HepG2 (cell line): ENCODE data around the gene BBS1. TPM values are rescaled to one million over a fixed set of nuclear protein-coding genes. Genes with fewer than 3 reads are reported as not detected.

ENCODE experiments used
- BORCS8-MEF2B ChIP-seq: sonication (generic); formaldehyde crosslinking; IDR thresholded peaks from 2 replicates; pipeline ENCODE4 v1.8.0; 2022; ENCODE audit warnings: mild to moderate bottlenecking, missing genetic modification reagents
- EHMT2 ChIP-seq: fragments of 200-600 bp; sonication (generic); IDR thresholded peaks from 2 replicates; pipeline ENCODE4 v1.7.0; 2017; ENCODE audit warnings: antibody characterized with exemption, low read depth, low read length, borderline replicate concordance
- FOXO1 ChIP-seq: sonication (generic); formaldehyde crosslinking; IDR thresholded peaks from 2 replicates; pipeline ENCODE4 v1.4.0; 2020; ENCODE audit warnings: missing genetic modification reagents
- POLR2A ChIP-seq, 2 experiments: IDR thresholded peaks; 2 replicates each; pipeline ENCODE4 v1.6.1; 2011; ENCODE audit warnings: low read depth in 2 of 2, low read length in 2 of 2, mild to moderate bottlenecking in 1 of 2, moderate library complexity in 1 of 2; ENCODE audit not compliant: insufficient read depth in 1 of 2
- REPIN1 ChIP-seq: sonication (generic); formaldehyde crosslinking; IDR thresholded peaks from 2 replicates; pipeline ENCODE4 v1.8.0; 2022; ENCODE audit warnings: missing genetic modification reagents, low read depth, mild to moderate bottlenecking, borderline replicate concordance
- RFX3 ChIP-seq: IDR thresholded peaks from 2 replicates; pipeline ENCODE4 v1.6.1; 2016; ENCODE audit warnings: missing biosample characterization, missing genetic modification reagents
- SMC3 ChIP-seq: IDR thresholded peaks from 2 replicates; pipeline ENCODE4 v1.6.1; 2011; ENCODE audit warnings: low read length, improper control_type of control experiment
- SP1 ChIP-seq, 2 experiments: fragments of 450-650 bp in 1 of 2; sonication (generic) in 1 of 2; formaldehyde crosslinking in 1 of 2; IDR thresholded peaks; 2 replicates each; pipeline versions ENCODE4 v1.4.0 to v1.6.1; 2016 to 2020; ENCODE audit warnings: missing genetic modification reagents in 1 of 2
- ZHX2 ChIP-seq, 2 experiments: sonication (generic) in 1 of 2; formaldehyde crosslinking in 1 of 2; IDR thresholded peaks; 2 replicates each; pipeline versions ENCODE4 v1.6.1 to v1.9.0; 2014 to 2022; ENCODE audit warnings: antibody characterized with exemption in 1 of 2, borderline replicate concordance in 1 of 2, inconsistent platforms in 1 of 2, low read depth in 1 of 2, missing genetic modification reagents in 1 of 2
- ZNF574 ChIP-seq: sonication (generic); formaldehyde crosslinking; IDR thresholded peaks from 2 replicates; pipeline ENCODE4 v1.4.0; 2020; ENCODE audit warnings: missing genetic modification reagents
- ZNF652 ChIP-seq: IDR thresholded peaks from 2 replicates; pipeline ENCODE4 v1.6.1; 2016; ENCODE audit warnings: low read depth, borderline replicate concordance
- ZNF740 ChIP-seq: sonication (generic); formaldehyde crosslinking; IDR thresholded peaks from 2 replicates; pipeline ENCODE4 v1.4.0; 2020; ENCODE audit warnings: missing genetic modification reagents
- ZNF776 ChIP-seq: sonication (generic); formaldehyde crosslinking; IDR thresholded peaks from 2 replicates; pipeline ENCODE4 v1.4.0; 2020; ENCODE audit warnings: mild to moderate bottlenecking, missing genetic modification reagents
- polyA plus RNA-seq, 8 experiments: library from polyadenylated mRNA; depleted of rRNA in 3 of 8; stranded (reverse) in 7 of 8; unstranded in 1 of 8; fragments of >200 nt; fragmentation: Illumina TruSeq in 4 of 8; extraction: Trizol in 4 of 8; gene quantifications; 2 replicates each; pipeline versions ENCODE4 v1.2.1 to v1.2.3, GENCODE V29; 2011 to 2016; ENCODE audit warnings: low read depth in 4 of 8, missing spikeins in 1 of 8, mixed read lengths in 1 of 8; ENCODE audit not compliant: insufficient read depth in 1 of 8
- total RNA-seq, 5 experiments: library from RNA; depleted of rRNA; stranded (reverse); fragments of >200 nt; fragmentation: Illumina TruSeq; extraction: Trizol; gene quantifications; 2 replicates each; pipeline ENCODE4 v1.2.3, GENCODE V29; 2016; ENCODE audit warnings: low read depth in 1 of 5

Gene BBS1
- total and polyA plus RNA-seq, 2 of the 13 experiments (the other 11 are each of a cell fraction or from before 2014, with no cell fraction given): 11.7 to 14.1 TPM

GRCh38 chr11:66510271-66510989 lies at the start of gene BBS1 (continued):
- peak; percentile 94 for TF ChIP-seq ZHX2 (IDR thresholded peaks at IDR 0.05; ENCODE audit: low read depth)
- no peak for TF ChIP-seq ZHX2 (CRISPR knock-in tag; IDR thresholded peaks at IDR 0.05; ENCODE audit: borderline replicate concordance)
- peak; percentile 88 for TF ChIP-seq ZNF574 (CRISPR knock-in tag)
- TF ChIP-seq FOXO1 (CRISPR knock-in tag): no peak
- peak; percentile 56; the same call in 1 of the 2 replicates for TF ChIP-seq ZNF652 (CRISPR knock-in tag)
- no peak for TF ChIP-seq EHMT2
- TF ChIP-seq ZNF776 (CRISPR knock-in tag): peak; percentile 48; the same call in 1 of the 2 replicates
- no peak for TF ChIP-seq SP1 (IDR thresholded peaks at IDR 0.05)
- TF ChIP-seq SP1 (CRISPR knock-in tag; IDR thresholded peaks at IDR 0.05): peak; percentile 99
- TF ChIP-seq POLR2A (IDR thresholded peaks at IDR 0.05; ENCODE audit: insufficient read depth in 1 of 2, low read depth in 2 of 2, low read length in 2 of 2): peak; percentile 63 to 71
- TF ChIP-seq RFX3 (CRISPR knock-in tag): peak; percentile 97
- 0 out of 2 replicates have a peak, but pooled peaks have one; percentile 26 for TF ChIP-seq BORCS8-MEF2B (CRISPR knock-in tag)
- peak; percentile 57; the same call in 1 of the 2 replicates for TF ChIP-seq REPIN1
- TF ChIP-seq ZNF740 (CRISPR knock-in tag): no peak
- TF ChIP-seq SMC3: no peak
